ENCODE results near the gene TMED5. TPM values are rescaled to one million over a fixed set of nuclear protein-coding genes. Genes with fewer than 3 reads are reported as not detected.
"Not testable (repeated sequence)": the region's sequence is repeated elsewhere in the genome, so short reads cannot be mapped to it uniquely, and the experiment has no call there.

TMED5 gene
- total RNA-seq, 1 donor from 2014 or later: 39.1 TPM

- Histone ChIP-seq H3K36me3 (no peaks in the 10 kb centered on the region), H3K27ac (peak within 1 kb of the TSS; percentile 100), H3K4me3 (peak within 1 kb of the TSS; percentile 96), H3K27me3 (no peaks in the 10 kb centered on the region), H3K9me3 (no peaks in the 10 kb centered on the region), H3K4me1 (peaks cover 0 to 16% of the 10 kb centered on the region in 2 donors)
- no peak for DNase-seq (ENCODE audit: low spot score in 2 of 2)
- TF ChIP-seq, protein P1, sequence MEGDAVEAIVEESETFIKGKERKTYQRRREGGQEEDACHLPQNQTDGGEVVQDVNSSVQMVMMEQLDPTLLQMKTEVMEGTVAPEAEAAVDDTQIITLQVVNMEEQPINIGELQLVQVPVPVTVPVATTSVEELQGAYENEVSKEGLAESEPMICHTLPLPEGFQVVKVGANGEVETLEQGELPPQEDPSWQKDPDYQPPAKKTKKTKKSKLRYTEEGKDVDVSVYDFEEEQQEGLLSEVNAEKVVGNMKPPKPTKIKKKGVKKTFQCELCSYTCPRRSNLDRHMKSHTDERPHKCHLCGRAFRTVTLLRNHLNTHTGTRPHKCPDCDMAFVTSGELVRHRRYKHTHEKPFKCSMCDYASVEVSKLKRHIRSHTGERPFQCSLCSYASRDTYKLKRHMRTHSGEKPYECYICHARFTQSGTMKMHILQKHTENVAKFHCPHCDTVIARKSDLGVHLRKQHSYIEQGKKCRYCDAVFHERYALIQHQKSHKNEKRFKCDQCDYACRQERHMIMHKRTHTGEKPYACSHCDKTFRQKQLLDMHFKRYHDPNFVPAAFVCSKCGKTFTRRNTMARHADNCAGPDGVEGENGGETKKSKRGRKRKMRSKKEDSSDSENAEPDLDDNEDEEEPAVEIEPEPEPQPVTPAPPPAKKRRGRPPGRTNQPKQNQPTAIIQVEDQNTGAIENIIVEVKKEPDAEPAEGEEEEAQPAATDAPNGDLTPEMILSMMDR (IDR thresholded peaks at IDR 0.05): no peak
- intact Hi-C loops (cut with DNase I): loop anchor here (1.0 to 10.0 kb wide), 9 partner anchors 102 to 728 kb away; partner anchors contain the start of genes DIPK1A, DR1, EVI5 and GCLM
Observed at GRCh38 chr1:93180723-93181613, 755 bp upstream of the TMED5 start, which contains the start of gene CCDC18. Gene CCDC18 (plus strand): TSS chr1:93180724. CDS start chr1:93183362, 2,638 bp downstream.

- TF ChIP-seq, protein P1 (IDR thresholded peaks at IDR 0.05): no peak
- Histone ChIP-seq H3K27me3 (no peaks in the 10 kb centered on the region), H3K27ac (peak overlapping the region; percentile 100), H3K4me3 (peak overlapping the region; percentile 96), H3K4me1 (peaks cover 0 to 16% of the 10 kb centered on the region in 2 donors), H3K36me3 (no peaks in the 10 kb centered on the region), H3K9me3 (no peaks in the 10 kb centered on the region)
- no peak for DNase-seq (ENCODE audit: low spot score in 2 of 2)
- intact Hi-C loops (cut with DNase I): no loop called here
Observed at GRCh38 chr1:93178418-93178817, 1.8 kb downstream of the TMED5 start.

DNA sequence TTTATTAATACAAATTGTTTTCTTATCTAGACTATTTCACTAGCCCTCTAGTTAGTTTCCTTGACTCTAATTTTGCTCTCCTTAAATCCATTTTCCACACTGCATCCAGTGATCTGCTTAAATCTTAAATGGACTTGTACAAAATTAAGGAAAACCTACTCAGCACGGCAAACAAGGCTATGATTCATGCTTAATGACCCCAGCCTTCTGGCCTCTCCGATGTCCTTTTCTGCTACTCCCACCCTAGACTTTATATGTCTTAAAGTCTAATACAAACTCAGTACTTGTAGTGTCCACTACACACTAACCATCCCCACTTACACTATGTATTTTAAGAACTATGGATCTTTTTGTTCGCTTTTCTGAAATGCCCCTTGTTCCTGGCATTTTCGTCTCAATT is 2.2 kb downstream of the TMED5 start:
- no peaks in the 10 kb centered on the region for H3K27me3 ChIP-seq
- H3K9me3 ChIP-seq: no peaks in the 10 kb centered on the region
- H3K4me1 ChIP-seq: peaks cover 0 to 18% of the 10 kb centered on the region in 2 donors
- no peak for DNase-seq (ENCODE audit: low spot score in 2 of 2)
- intact Hi-C loops (cut with DNase I): no loop called here
- H3K27ac ChIP-seq: peak overlapping the region in 1 of 2 donors; percentile 100
- no peaks in the 10 kb centered on the region for H3K36me3 ChIP-seq
- peak overlapping the region; percentile 96 for H3K4me3 ChIP-seq
- TF ChIP-seq, protein P1 (IDR thresholded peaks at IDR 0.05): no peak

DNA sequence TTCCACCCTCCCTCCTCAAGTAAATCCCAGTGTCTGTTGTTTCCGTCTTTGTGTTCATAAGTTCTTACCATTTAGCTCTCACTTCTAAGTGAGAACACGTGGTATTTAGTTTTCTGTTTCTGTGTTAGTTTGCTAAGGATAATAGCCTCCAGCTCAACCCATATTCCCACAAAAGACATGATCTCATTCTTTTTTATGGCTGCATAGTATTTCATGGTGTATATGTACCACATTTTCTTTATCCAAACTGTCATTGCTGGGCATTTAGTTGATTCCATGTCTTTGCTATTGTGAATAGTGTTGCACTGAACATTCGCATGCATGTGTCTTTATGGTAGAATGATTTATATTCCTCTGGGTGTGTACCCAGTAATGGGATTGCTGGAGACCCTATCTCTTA is 5.6 kb downstream of the TMED5 start:
- H3K4me3 ChIP-seq; H3K9me3 ChIP-seq; intact Hi-C loops (cut with DNase I); H3K36me3 ChIP-seq; DNase-seq (ENCODE audit: low spot score in 2 of 2); H3K27me3 ChIP-seq; H3K27ac ChIP-seq: not testable (repeated sequence)
- peaks cover 0 to 18% of the 10 kb centered on the region in 2 donors for H3K4me1 ChIP-seq

DNA sequence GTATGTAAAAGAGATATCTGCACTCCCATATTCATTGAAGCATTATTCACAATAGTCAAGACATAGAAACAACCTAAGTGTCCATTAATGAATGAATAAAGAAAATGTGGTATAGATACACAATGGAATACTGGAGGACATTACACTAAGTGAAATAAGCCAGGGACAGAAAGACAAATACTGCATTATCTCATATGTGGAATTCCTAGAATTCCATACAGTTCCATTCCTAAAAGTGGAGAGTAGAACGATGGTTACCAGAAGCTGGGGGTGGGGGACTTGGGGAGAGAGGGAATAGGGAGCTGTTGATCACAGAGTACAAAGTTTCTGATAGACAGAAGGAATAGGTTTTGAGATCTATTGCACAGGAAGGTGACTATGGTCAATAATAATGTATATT is 7.4 kb downstream of the TMED5 start:
- TF ChIP-seq, protein P1 (IDR thresholded peaks at IDR 0.05): no peak
- no peak overlapping the region for H3K27ac ChIP-seq
- no peaks in the 10 kb centered on the region for H3K27me3 ChIP-seq
- peaks cover 0 to 12% of the 10 kb centered on the region in 2 donors for H3K4me1 ChIP-seq
- DNase-seq (ENCODE audit: low spot score in 2 of 2): no peak
- H3K9me3 ChIP-seq: no peaks in the 10 kb centered on the region
- peaks cover 0 to 7% of the 10 kb centered on the region in 2 donors for H3K36me3 ChIP-seq
- intact Hi-C loops (cut with DNase I): no loop called here
- H3K4me3 ChIP-seq: no peak overlapping the region

DNA sequence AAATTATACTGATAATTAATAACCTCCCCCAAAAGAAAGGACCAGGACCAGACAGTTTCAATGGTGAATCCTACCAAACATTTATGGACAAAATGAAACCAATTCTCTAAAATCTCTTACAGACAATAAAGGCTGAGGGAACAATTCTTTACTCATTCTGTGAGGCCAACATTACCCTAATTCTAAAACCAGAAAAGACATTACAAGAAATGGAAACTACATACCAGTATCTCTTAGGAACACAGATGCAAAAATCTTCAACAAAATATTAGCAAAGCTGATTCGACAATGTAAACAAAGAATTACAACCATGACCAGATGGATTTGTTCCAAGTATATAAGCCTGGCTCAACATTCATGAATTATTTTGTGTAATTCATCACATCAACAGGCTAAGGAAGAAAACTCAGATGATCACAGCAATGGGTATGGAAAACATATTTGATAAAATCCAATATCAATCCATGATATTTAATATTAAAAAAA is 8.6 kb downstream of the TMED5 start:
- intact Hi-C loops (cut with DNase I): no loop called here
- DNase-seq (ENCODE audit: low spot score in 2 of 2): no peak
- peaks cover 0 to 2% of the 10 kb centered on the region in 2 donors for H3K4me1 ChIP-seq
- TF ChIP-seq, protein P1 (IDR thresholded peaks at IDR 0.05): no peak
- no peaks in the 10 kb centered on the region for H3K27me3 ChIP-seq
- no peak overlapping the region for H3K4me3 ChIP-seq
- H3K27ac ChIP-seq: no peak overlapping the region
- peaks cover 0 to 7% of the 10 kb centered on the region in 2 donors for H3K36me3 ChIP-seq
- peaks cover 5 to 10% of the 10 kb centered on the region in 2 donors for H3K9me3 ChIP-seq

GRCh38 chr1:93170141-93170678 is 10.0 kb downstream of the TMED5 start:
- H3K27ac ChIP-seq; intact Hi-C loops (cut with DNase I); DNase-seq (ENCODE audit: low spot score in 2 of 2): not testable (repeated sequence)

More at GRCh38 chr1:93170141-93170678, 10.0 kb downstream of the TMED5 start:
- peaks cover 5 to 17% of the 10 kb centered on the region in 2 donors for H3K9me3 ChIP-seq
- not testable (repeated sequence) for H3K4me3 ChIP-seq, H3K4me1 ChIP-seq, H3K27me3 ChIP-seq, H3K36me3 ChIP-seq

All from ascending aorta (tissue), 2 donors.